Kidney (tissue), 14 donors: ENCODE data around the gene METTL18. TPM values are rescaled to one million over a fixed set of nuclear protein-coding genes. Genes with fewer than 3 reads are reported as not detected.

Experiments used
- DNase-seq, 5 donors: peaks; one replicate each; pipeline ENCODE4 v3.0.0-alpha.2; 2013 to 2020
- FAIRE-seq: peaks from 2 replicates; lab custom pipeline; 2012; peaks lifted over from hg19 to GRCh38; lab: Jason Lieb, UNC
- H3K27ac ChIP-seq, 2 donors: one replicate each; pipeline ENCODE4 v1.7.0; 2013; ENCODE audit warnings: low read depth in 2 of 2, low read length in 2 of 2, inconsistent platforms in 1 of 2
- H3K27me3 ChIP-seq: one replicate; pipeline ENCODE4 v1.7.1; 2013; ENCODE audit warnings: low read length, inconsistent platforms; ENCODE audit not compliant: control insufficient read depth, insufficient read depth
- H3K36me3 ChIP-seq, 3 donors: one replicate each; pipeline versions ENCODE4 v1.7.0 to v1.7.1; 2013; ENCODE audit warnings: low read length in 3 of 3, control low read depth in 1 of 3, inconsistent platforms in 1 of 3; ENCODE audit not compliant: insufficient read depth in 3 of 3, control insufficient read depth in 2 of 3
- H3K4me1 ChIP-seq, 3 donors: one replicate each; pipeline versions ENCODE4 v1.7.0 to v1.7.1; 2013; ENCODE audit warnings: low read length in 3 of 3, inconsistent platforms in 1 of 3, low read depth in 1 of 3; ENCODE audit not compliant: control insufficient read depth in 2 of 3, insufficient read depth in 2 of 3
- H3K4me3 ChIP-seq, 3 donors: one replicate each; pipeline versions ENCODE4 v1.7.0 to v1.8.1; 2013; ENCODE audit warnings: low read length in 3 of 3, control low read depth in 1 of 3, inconsistent platforms in 1 of 3
- H3K9ac ChIP-seq, 3 donors: one replicate each; pipeline versions ENCODE4 v1.7.0 to v1.7.1; 2013; ENCODE audit warnings: low read length in 3 of 3, control low read depth in 1 of 3, inconsistent platforms in 1 of 3
- H3K9me3 ChIP-seq, 3 donors: one replicate each; pipeline versions ENCODE4 v1.7.0 to v1.7.1; 2013; ENCODE audit warnings: low read length in 3 of 3, control low read depth in 1 of 3, inconsistent platforms in 1 of 3; ENCODE audit not compliant: control insufficient read depth in 2 of 3, insufficient read depth in 1 of 3
- CTCF ChIP-seq: IDR thresholded peaks from 3 replicates; pipeline ENCODE4 v1.5.1; 2012; ENCODE audit warnings: mild to moderate bottlenecking, moderate library complexity, borderline replicate concordance; ENCODE audit not compliant: insufficient read depth; ENCODE audit errors: extremely low read depth
- intact Hi-C: fragments of 100-400 bp; cut with DNase I; formaldehyde crosslinking; loops from one replicate; pipeline ENCODE4 v1.11.1; 2022
- polyA plus RNA-seq: library from polyadenylated mRNA; stranded (reverse); fragments of 350-450 nt; fragmentation: Illumina TruSeq; extraction: RNeasy Lipid Tissue Mini Kit (QIAGEN cat#74804); gene quantifications from one replicate; pipeline ENCODE4 v1.2.3, GENCODE V29; 2014; ENCODE audit warnings: low read depth, low replicate concordance; ENCODE audit not compliant: insufficient read depth
- total RNA-seq: library from RNA; stranded (reverse); fragmentation: NEBNext Ultra II Directional; extraction: Animal tissue kit (Norgen Biotek cat#: 25700); gene quantifications from one replicate; pipeline ENCODE4 v1.2.1, GENCODE V29; 2021
- donor health status: control.
- donor health status: control.
- donor health status: control.
- donor health status: control.
- donor health status: control.
- donor health status: DM: yes; HTN: yes; CAD: no.
- donor health status: Normal renal cell carcinoma (clear cell type).

Gene METTL18
- total and polyA plus RNA-seq, 2 donors from 2014 or later, result 8.5 to 8.7 TPM

- Histone ChIP-seq H3K36me3 (no peaks in the 10 kb centered on the region), H3K27me3 (no peaks in the 10 kb centered on the region), H3K4me3 (no peak overlapping the region), H3K9ac (no peak overlapping the region), H3K27ac (no peak overlapping the region), H3K4me1 (peaks cover 0 to 2% (median 0%) of the 10 kb centered on the region in 3 donors), H3K9me3 (no peaks in the 10 kb centered on the region)
- no peak for DNase-seq
- intact Hi-C loops, result no loop called here
- TF ChIP-seq CTCF, result no peak
- no peak for FAIRE-seq
These were observed 14.7 kb downstream of the METTL18 start for GRCh38 chr1:169779970-169780369.

- no peaks in the 10 kb centered on the region for H3K36me3 ChIP-seq
- TF ChIP-seq CTCF, result no peak
- no peaks in the 10 kb centered on the region for H3K27me3 ChIP-seq
- no peak for DNase-seq
- H3K9me3 ChIP-seq, result no peaks in the 10 kb centered on the region
- no peak overlapping the region for H3K4me3 ChIP-seq
- H3K27ac ChIP-seq, result no peak overlapping the region
- H3K9ac ChIP-seq, result no peak overlapping the region
- intact Hi-C loops, result no loop called here
- no peak for FAIRE-seq
- peaks cover 0 to 2% (median 0%) of the 10 kb centered on the region in 3 donors for H3K4me1 ChIP-seq
These were observed 15.6 kb downstream of the METTL18 start for GRCh38 chr1:169779150-169779549.

GRCh38 chr1:169776440-169776839 is 18.3 kb downstream of the METTL18 start:
- Histone ChIP-seq H3K9me3 (no peaks in the 10 kb centered on the region), H3K9ac (no peak overlapping the region), H3K36me3 (no peaks in the 10 kb centered on the region), H3K4me3 (no peak overlapping the region), H3K4me1 (peaks cover 0 to 2% (median 0%) of the 10 kb centered on the region in 3 donors), H3K27me3 (no peaks in the 10 kb centered on the region), H3K27ac (no peak overlapping the region)
- DNase-seq (no peak), FAIRE-seq (no peak)
- intact Hi-C loops, result no loop called here
- TF ChIP-seq CTCF, result no peak

- H3K9ac ChIP-seq, result no peak overlapping the region
- H3K36me3 ChIP-seq, result no peaks in the 10 kb centered on the region
- TF ChIP-seq CTCF, result no peak
- no peak overlapping the region for H3K27ac ChIP-seq
- H3K4me3 ChIP-seq, result no peak overlapping the region
- intact Hi-C loops, result no loop called here
- no peaks in the 10 kb centered on the region for H3K27me3 ChIP-seq
- FAIRE-seq, result no peak
- no peaks in the 10 kb centered on the region for H3K4me1 ChIP-seq
- DNase-seq, result no peak
- no peaks in the 10 kb centered on the region for H3K9me3 ChIP-seq
These were observed 26.5 kb downstream of the METTL18 start for GRCh38 chr1:169768161-169768560.
